Activated naive CD4-positive, alpha-beta T cell treated with anti-CD3 and anti-CD28 coated beads, Interleukin-2, amount 50 U/mL, for 72 hours (primary cell): Measurements from ENCODE around the gene SPCS1. TPM values are rescaled to one million over a fixed set of nuclear protein-coding genes. Genes with fewer than 3 reads are reported as not detected.

Source experiments
- ATAC-seq, 2 donors: fragments of 150-1000 bp; cut with Tn5 transposase; 2 replicates each; pipeline ENCODE4 v1.10.0; 2021; ENCODE audit warnings: mild to moderate bottlenecking in 2 of 2, moderate library complexity in 2 of 2
- DNase-seq, 2 donors: peaks; one replicate each; pipeline ENCODE4 v3.0.0; 2021 to 2022; ENCODE audit warnings: low spot score in 2 of 2
- H3K27ac Mint-ChIP-seq, 2 donors: one replicate each; pipeline ENCODE4 v1.8.0; 2022; ENCODE audit warnings: mild to moderate bottlenecking in 2 of 2, mixed read lengths in 2 of 2
- H3K36me3 Mint-ChIP-seq, 2 donors: one replicate each; pipeline ENCODE4 v1.8.0; 2022; ENCODE audit warnings: mixed read lengths in 2 of 2
- H3K9me3 Mint-ChIP-seq, 2 donors: one replicate each; pipeline ENCODE4 v1.8.0; 2022; ENCODE audit warnings: mixed read lengths in 2 of 2
- total RNA-seq, 2 donors: library from RNA; stranded (reverse); gene quantifications; one replicate each; pipeline ENCODE4 v1.2.3, GENCODE V29; 2022

SPCS1 gene
- total RNA-seq, 2 donors from 2014 or later, result 94.3 to 102 TPM

DNA sequence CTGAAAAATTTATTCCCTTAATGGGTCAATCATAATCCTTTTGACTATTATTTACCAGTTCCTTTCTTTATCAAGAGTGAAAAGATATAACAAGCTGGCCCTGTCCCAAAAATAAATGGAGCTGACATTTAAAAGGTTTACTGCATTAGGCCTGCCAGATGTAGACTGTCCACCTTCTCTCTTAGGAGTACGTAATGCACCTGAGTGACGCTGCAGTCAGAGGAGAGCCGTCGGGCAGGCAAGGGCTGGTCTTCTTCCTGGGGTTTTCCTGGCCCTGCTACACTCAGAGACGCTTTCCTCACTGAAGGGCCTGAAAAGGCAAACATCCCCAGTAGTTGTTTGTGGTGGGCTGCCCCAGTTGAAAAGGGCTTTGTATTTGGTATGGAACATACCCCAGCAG is 37.2 kb downstream of the SPCS1 start:
- ATAC-seq (no peak), DNase-seq (no peak)
- no peaks in the 10 kb centered on the region for H3K9me3 Mint-ChIP-seq
- H3K36me3 Mint-ChIP-seq, result peaks cover 0 to 7% of the 10 kb centered on the region in 2 donors
- no peak overlapping the region for H3K27ac Mint-ChIP-seq

DNA sequence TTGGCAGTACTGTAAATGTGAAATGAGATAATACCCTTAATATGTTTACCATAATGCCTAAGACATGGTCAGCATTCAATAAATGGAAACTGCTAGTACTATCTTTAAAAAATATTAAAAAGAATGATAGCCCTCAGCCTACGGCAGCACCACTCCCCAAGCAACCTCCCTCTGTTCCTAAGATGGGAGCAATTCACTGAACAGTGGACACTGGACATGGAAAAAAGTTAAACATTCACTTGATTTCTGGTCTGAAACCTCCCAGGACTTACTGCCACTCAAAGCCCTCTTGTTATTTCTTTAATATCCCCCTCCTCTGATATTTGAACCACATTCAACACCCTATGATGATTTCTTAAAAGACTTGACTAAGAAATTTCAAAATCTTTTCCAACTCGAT is 37.8 kb downstream of the SPCS1 start:
- DNase-seq, result no peak
- Mint-ChIP-seq H3K27ac (no peak overlapping the region), H3K9me3 (no peaks in the 10 kb centered on the region), H3K36me3 (peaks cover 0 to 12% of the 10 kb centered on the region in 2 donors)
- ATAC-seq, result no peak

DNA sequence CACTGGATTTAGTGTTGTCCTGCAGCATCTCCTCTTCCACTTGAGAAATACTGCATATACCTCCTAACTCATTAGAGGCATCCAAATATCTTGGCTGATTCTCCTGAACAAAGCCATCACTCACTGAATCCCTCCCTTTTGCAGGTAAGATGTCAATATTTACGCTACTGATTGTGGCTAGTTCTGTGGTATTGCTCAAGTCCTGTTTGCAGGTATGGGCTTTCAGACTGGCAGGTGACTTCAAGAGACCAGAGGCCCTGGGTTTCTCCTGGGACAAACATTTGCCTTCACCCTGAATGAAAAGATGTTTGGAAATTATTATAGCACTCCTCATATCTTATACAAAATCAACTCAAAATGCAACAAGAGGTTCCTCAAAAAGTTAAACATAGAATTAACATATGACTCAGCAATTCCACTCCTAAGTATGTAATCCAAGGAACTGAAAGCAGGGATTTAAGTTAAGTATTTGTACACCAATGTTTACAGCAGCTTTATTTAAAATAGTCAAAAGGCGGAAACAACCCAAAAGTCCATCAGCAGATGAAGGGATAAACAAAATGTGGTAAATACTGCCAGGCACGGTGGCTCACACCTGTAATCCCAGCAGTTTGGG is 46.2 kb downstream of the SPCS1 start:
- Mint-ChIP-seq H3K36me3 (peaks cover 0 to 15% of the 10 kb centered on the region in 2 donors), H3K9me3 (no peaks in the 10 kb centered on the region), H3K27ac (no peak overlapping the region)
- DNase-seq (no peak), ATAC-seq (no peak)

DNA sequence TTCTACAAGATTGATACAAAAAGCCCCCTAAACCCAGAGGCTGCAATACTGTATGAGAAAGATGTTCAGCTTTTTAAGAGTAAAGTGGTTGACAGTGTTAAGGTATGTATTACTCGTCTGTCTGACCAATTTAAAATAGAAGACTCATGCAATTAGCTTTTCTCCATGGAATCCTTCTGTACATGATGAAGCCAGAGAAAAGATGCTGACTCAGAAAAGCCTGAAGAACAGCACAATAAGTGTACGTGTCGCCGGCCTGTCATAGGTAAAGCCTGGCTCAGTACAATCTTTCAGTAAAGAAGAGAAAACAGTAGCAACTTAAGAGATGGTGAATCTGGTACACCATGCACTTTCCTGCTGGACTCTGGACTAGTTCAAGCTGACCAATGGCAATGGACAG is 48.5 kb downstream of the SPCS1 start:
- H3K9me3 Mint-ChIP-seq, result no peaks in the 10 kb centered on the region
- ATAC-seq, result no peak
- H3K36me3 Mint-ChIP-seq, result peaks cover 0 to 9% of the 10 kb centered on the region in 2 donors
- H3K27ac Mint-ChIP-seq, result no peak overlapping the region
- no peak for DNase-seq

DNA sequence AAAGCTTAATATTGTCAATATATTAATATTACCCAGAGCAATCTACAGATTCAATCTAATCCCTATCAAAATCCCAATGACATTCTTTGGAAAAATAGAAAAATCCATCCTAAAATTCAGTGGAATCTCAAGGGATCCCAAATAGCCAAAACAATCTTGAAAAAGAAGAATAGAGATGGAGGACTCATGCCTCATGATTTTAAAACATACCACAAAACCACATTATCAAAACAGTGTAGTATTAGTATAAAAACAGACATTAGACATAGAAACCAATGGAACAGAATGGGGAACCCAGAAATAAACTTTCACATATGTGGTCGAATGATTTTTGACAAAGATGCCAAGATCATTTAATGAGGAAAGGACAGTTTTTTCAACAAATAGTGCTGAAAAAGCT is 50.2 kb downstream of the SPCS1 start:
- H3K36me3 Mint-ChIP-seq, result peaks cover 0 to 9% of the 10 kb centered on the region in 2 donors
- H3K27ac Mint-ChIP-seq, result no peak overlapping the region
- ATAC-seq (no peak), DNase-seq (no peak)
- H3K9me3 Mint-ChIP-seq, result no peaks in the 10 kb centered on the region

Other genes starting within 250 kb of the SPCS1 start
- gene STAB1, start 210.8 kb upstream of the SPCS1 start, total RNA-seq, result under 1 TPM in 1 of 2 donors, not detected in 1; 0.36 TPM
- gene NT5DC2, start 172.2 kb upstream of the SPCS1 start, total RNA-seq, result 10 to 100 TPM; 26.5 to 30.6 TPM
- 10 to 100 TPM; 14.1 to 16.8 TPM for gene UQCC5, start 169.5 kb upstream of the SPCS1 start, total RNA-seq
- gene PBRM1, start 20.2 kb upstream of the SPCS1 start, total RNA-seq, result 10 to 100 TPM; 69.5 to 70.1 TPM
- gene GNL3, start 20.1 kb upstream of the SPCS1 start, total RNA-seq, result 100 to 1,000 TPM; 171 to 217 TPM
- gene GLT8D1, start 315 bp upstream of the SPCS1 start, total RNA-seq, result 10 to 100 TPM; 28.4 to 35.0 TPM
- gene NEK4, start 64.8 kb downstream of the SPCS1 start, total RNA-seq, result 10 to 100 TPM in 1 of 2 donors, 1 to 10 TPM in 1; 3.2 to 19.9 TPM
- not detected for gene ITIH1, start 71.5 kb downstream of the SPCS1 start, total RNA-seq
- gene ITIH3, start 88.7 kb downstream of the SPCS1 start, total RNA-seq, result not detected
- 10 to 100 TPM in 1 of 2 donors, 1 to 10 TPM in 1; 1.5 to 16.5 TPM for gene ITIH4, start 124.6 kb downstream of the SPCS1 start, total RNA-seq
- gene MUSTN1, start 128.9 kb downstream of the SPCS1 start, total RNA-seq, result 1 to 10 TPM in 1 of 2 donors, under 1 TPM in 1; 0.51 to 3.6 TPM
- gene STIMATE, start 191.4 kb downstream of the SPCS1 start, total RNA-seq, result 10 to 100 TPM; 16.6 to 24.0 TPM